ENCODE data around the gene EID1.

Gene EID1

GRCh38 chr15:48925714-48926223 is 47.8 kb downstream of the EID1 start (continued):
- TF ChIP-seq ZNF660 (tag by site-specific recombination; IDR thresholded peaks at IDR 0.05) (peak; percentile 67; the same call in 1 of the 2 replicates), SP2 (tag by site-specific recombination; IDR thresholded peaks at IDR 0.05) (peak; percentile 51; the same call in 1 of the 2 replicates), ZNF184 (tag by site-specific recombination; IDR thresholded peaks at IDR 0.05) (0 out of 2 replicates have a peak, but pooled peaks have one; percentile 37), SP3 (tag by site-specific recombination; IDR thresholded peaks at IDR 0.05) (peak; percentile 53), ZSCAN4 (tag by site-specific recombination; IDR thresholded peaks at IDR 0.05) (0 out of 2 replicates have a peak, but pooled peaks have one; percentile 24), KLF17 (tag by site-specific recombination; IDR thresholded peaks at IDR 0.05) (peak; percentile 95), ZNF639 (tag by site-specific recombination; IDR thresholded peaks at IDR 0.05) (peak; percentile 94), HOXD13 (CRISPR knock-in tag; IDR thresholded peaks at IDR 0.05; ENCODE audit: borderline replicate concordance) (no peak), ZNF157 (tag by site-specific recombination; IDR thresholded peaks at IDR 0.05) (no peak), ZBTB17 (tag by site-specific recombination; IDR thresholded peaks at IDR 0.05) (peak; percentile 99), GLIS2 (tag by site-specific recombination; IDR thresholded peaks at IDR 0.05) (peak; percentile 49; the same call in 1 of the 2 replicates), SP7 (tag by site-specific recombination; IDR thresholded peaks at IDR 0.05) (peak; percentile 96), ZNF10 (tag by site-specific recombination; IDR thresholded peaks at IDR 0.05) (peak; percentile 80; the same call in 1 of the 2 replicates), RBAK (tag by site-specific recombination; IDR thresholded peaks at IDR 0.05) (0 out of 2 replicates have a peak, but pooled peaks have one; percentile 36), ZNF335 (tag by site-specific recombination; conservative IDR thresholded peaks at IDR 0.05) (peak; percentile 49; the same call in 1 of the 2 replicates), ATF2 (tag by site-specific recombination; IDR thresholded peaks at IDR 0.05; ENCODE audit: low read depth) (peak; percentile 96), ZNF555 (tag by site-specific recombination; conservative IDR thresholded peaks at IDR 0.05) (no peak), SALL2 (tag by site-specific recombination; IDR thresholded peaks at IDR 0.05; ENCODE audit: borderline replicate concordance) (no peak), ZNF645 (tag by site-specific recombination; IDR thresholded peaks at IDR 0.05) (no peak), ZNF629 (tag by site-specific recombination; IDR thresholded peaks at IDR 0.05) (peak; percentile 99), KLF8 (tag by site-specific recombination; IDR thresholded peaks at IDR 0.05) (peak; percentile 75), KLF10 (tag by site-specific recombination; IDR thresholded peaks at IDR 0.05) (no peak), ZXDB (tag by site-specific recombination; IDR thresholded peaks at IDR 0.05) (peak; percentile 74)
